ENCODE measurements around the gene KLHL10.
A peak's percentile ranks its signal among the peaks of the same experiment; 100 is the strongest.
"Not testable (repeated sequence)": the region's sequence is repeated elsewhere in the genome, so short reads cannot be mapped to it uniquely, and the experiment has no call there.

The KLHL10 gene

DNA sequence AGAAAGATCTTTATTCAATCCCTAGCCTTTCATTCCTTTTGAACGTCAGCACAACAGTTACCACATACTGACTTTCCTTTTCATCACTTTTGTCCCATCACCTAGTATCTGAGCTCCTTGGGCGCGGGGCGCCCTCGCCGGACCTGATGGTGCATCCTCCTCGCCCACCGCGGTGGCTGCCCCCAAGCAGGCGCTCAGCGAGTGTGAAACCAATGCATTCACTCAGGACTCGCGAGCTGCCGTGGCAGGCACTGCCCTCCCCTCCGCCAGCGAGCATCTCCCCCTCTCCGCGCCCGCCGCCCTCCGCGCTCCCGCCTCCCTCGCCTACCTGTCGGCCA, 26.8 kb downstream of the KLHL10 start:
- Mint-ChIP-seq H3K9me3 (no peaks in the 10 kb centered on the region), H3K27ac (no peak overlapping the region), H3K27me3 (no peaks in the 10 kb centered on the region), H3K36me3 (ENCODE audit: low read depth) (peaks cover 45% of the 10 kb centered on the region), H3K4me1 (ENCODE audit: low read depth) (peaks cover 56% of the 10 kb centered on the region), H3K4me3 (no peak overlapping the region)
- no peak for DNase-seq

DNA sequence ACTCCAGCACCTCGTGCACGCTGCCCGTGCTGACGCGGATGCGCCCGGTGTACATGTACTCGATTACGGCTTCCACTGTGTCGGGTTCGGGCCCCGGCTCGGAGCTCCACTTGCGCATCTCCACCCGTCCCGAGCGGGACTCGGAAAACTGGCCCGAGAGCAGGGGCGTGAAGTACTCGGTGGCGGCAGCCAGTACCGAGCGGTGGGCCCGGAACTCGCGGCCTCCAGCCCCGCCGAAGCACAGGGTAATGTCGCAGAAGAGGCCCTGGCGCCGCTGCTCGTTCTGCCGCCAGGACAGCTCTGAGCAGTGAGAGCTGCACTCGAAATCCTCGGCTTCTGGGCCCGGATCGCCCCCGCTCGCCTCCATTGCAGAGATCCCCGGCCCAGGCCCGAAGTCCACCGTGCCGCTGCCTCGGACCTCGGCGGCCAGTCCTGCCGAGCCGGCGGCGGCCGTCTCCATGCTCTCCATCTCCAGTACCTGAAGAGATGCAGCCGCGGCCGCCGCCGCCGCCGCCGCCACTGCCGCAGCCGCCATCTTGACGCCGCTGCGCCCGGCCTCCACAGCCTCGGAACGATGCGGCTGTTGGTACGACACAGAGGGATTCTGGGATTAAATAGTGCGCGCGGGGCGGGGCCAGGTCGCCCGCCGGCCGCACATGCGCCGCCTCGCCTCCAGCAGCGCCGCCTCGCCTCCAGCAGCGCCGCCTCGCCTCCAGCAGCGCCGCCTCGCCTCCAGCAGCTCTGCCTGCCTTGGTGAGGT, 27.4 kb downstream of the KLHL10 start, which contains the start of gene KLHL11:
KLHL11 (minus strand) TSS at position 588 of the 760 bp plus-strand sequence; CDS start at position 535, 53 bp downstream.
- Mint-ChIP-seq H3K36me3 (ENCODE audit: low read depth) (peaks cover 46% of the 10 kb centered on the region), H3K27ac (no peak within 1 kb of the TSS), H3K4me1 (ENCODE audit: low read depth) (peaks cover 57% of the 10 kb centered on the region), H3K27me3 (no peaks in the 10 kb centered on the region), H3K9me3 (no peaks in the 10 kb centered on the region), H3K4me3 (no peak within 1 kb of the TSS)
- DNase-seq, result peak; percentile 90

DNA sequence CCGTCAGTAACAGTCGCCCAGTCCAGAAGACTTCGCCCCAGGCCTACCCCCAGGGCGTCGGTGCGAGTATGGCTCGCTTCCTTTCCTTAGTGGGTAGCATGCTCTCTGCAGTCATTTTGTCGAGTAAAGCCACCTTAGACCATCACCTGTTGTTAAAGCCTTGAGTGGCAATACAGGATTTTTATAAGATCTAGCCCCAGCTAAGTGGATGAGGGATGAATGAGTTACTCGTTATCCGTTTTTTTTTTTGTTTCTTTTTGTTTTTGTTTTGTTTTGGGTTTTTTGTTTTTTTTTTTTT, 27.9 kb downstream of the KLHL10 start:
- Mint-ChIP-seq H3K9me3 (no peaks in the 10 kb centered on the region), H3K27ac (no peak overlapping the region), H3K36me3 (ENCODE audit: low read depth) (peaks cover 48% of the 10 kb centered on the region), H3K27me3 (no peaks in the 10 kb centered on the region), H3K4me3 (no peak overlapping the region), H3K4me1 (ENCODE audit: low read depth) (peaks cover 57% of the 10 kb centered on the region)
- no peak for DNase-seq

DNA sequence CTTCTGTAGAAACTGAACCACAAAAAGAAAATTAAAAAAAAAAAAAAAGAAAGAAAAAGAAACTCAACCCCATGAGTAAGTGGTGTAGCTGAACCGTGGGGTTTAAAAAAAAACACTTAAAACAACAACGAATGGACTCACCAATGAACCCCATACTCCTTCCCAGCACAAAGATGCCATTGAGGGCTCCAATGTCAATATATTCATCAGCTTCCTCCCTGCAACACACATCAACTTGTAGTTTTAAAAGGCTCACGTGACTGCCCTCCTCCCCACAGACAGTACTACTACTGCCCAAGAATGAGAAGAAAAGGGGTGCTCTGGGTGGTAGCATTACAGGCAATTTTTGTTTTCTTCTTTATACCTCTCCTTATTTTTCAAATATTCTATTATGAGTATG, 30.9 kb downstream of the KLHL10 start:
- Mint-ChIP-seq H3K27ac (peak overlapping the region; percentile 97), H3K4me3 (peak overlapping the region; percentile 63), H3K27me3 (no peaks in the 10 kb centered on the region), H3K4me1 (ENCODE audit: low read depth) (peaks cover 50% of the 10 kb centered on the region), H3K9me3 (no peaks in the 10 kb centered on the region), H3K36me3 (ENCODE audit: low read depth) (peaks cover 74% of the 10 kb centered on the region)
- DNase-seq, result no peak

DNA sequence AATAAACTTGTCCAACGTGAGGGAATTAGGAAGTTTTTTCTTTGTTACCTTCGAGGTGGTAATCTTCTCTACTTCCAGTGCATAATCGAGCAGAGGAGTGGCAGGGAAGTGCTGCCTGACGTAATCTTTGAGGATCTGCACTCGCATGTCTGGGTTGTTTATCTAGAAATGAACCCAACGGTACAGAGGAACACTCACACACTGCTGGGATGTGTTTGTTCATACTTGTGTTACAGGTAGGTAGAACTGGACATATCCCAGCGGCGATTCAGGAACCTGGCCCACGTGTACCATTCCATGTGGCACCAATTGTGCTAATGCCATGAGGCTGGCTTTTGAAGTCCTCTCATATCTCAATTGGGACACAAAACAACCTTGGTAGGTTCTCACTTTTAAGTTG, 31.8 kb downstream of the KLHL10 start:
- no peaks in the 10 kb centered on the region for H3K27me3 Mint-ChIP-seq
- peaks cover 50% of the 10 kb centered on the region for H3K4me1 Mint-ChIP-seq (ENCODE audit: low read depth)
- peak overlapping the region; percentile 63 for H3K4me3 Mint-ChIP-seq
- no peak for DNase-seq
- H3K36me3 Mint-ChIP-seq (ENCODE audit: low read depth), result peaks cover 82% of the 10 kb centered on the region
- H3K9me3 Mint-ChIP-seq, result no peaks in the 10 kb centered on the region
- peak overlapping the region; percentile 97 for H3K27ac Mint-ChIP-seq

DNA sequence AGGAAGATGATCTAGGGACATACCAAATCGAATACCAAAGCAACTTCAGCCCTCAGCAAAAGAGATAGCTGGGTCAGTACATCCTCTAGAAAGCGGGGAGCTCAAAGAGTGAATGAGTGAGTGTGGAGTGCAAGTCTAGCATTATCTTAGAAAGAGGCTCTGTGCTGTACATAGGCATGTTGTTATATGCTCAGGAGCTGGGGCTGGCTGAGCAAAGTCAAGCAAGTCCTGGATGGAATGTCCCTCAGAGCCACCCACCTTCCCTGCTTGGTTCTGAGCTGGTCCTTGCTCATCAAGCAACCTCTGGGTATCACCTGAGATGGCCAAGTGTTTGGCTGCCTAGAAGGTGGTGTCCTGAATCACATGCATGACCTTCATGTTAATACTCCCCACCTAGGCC, 32.5 kb downstream of the KLHL10 start:
- H3K4me3 Mint-ChIP-seq, result no peak overlapping the region

DNA sequence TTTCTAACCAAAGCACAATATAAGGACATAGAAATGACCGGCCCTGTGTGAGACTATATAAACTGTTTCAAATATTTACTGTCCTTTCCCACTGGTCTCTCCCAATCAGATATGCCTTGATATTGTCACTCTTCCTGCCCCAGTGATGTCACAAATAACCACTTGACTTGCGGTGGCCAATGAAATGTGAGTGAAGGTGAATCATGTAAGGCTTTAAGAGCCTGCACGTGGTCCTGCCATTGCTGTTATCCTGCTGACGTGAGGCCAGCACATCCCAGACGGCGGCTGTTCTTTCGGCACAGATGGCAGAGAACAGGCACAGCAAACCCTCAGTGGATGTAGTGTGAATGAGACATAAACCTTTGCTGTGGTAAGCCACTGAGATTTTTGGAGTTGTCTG, 33.0 kb downstream of the KLHL10 start:
- peaks cover 48% of the 10 kb centered on the region for H3K4me1 Mint-ChIP-seq (ENCODE audit: low read depth)
- DNase-seq, result no peak
- H3K27me3 Mint-ChIP-seq, result no peaks in the 10 kb centered on the region
- no peak overlapping the region for H3K4me3 Mint-ChIP-seq
- H3K27ac Mint-ChIP-seq, result peak overlapping the region; percentile 97
- H3K36me3 Mint-ChIP-seq (ENCODE audit: low read depth), result peaks cover 90% of the 10 kb centered on the region
- no peaks in the 10 kb centered on the region for H3K9me3 Mint-ChIP-seq

More for the DNA sequence above, 32.5 kb downstream of the KLHL10 start:
- H3K4me1 Mint-ChIP-seq (ENCODE audit: low read depth), result peaks cover 50% of the 10 kb centered on the region
- peak overlapping the region; percentile 97 for H3K27ac Mint-ChIP-seq
- peaks cover 89% of the 10 kb centered on the region for H3K36me3 Mint-ChIP-seq (ENCODE audit: low read depth)
- no peaks in the 10 kb centered on the region for H3K9me3 Mint-ChIP-seq
- DNase-seq, result no peak
- no peaks in the 10 kb centered on the region for H3K27me3 Mint-ChIP-seq

DNA sequence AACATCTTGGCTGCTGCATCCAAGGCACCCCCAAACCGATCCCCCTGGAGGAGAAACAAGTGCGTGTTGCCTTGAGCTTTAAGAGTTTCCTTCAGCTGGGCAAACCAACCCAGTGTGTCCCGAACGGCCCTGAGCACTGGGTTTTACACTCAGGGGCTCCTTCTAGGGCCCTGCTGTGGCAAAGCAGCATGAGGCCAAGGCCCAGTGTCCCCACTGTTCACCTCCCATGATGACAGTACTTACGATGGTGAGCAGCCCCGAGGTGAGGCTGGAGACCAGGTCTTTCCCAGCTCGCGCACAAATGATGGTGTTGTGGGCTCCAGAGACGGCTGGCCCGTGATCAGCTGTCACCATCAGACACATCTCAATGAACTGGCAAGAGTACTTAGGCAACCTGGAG, 34.2 kb downstream of the KLHL10 start:
- peaks cover 94% of the 10 kb centered on the region for H3K36me3 Mint-ChIP-seq (ENCODE audit: low read depth)
- no peak for DNase-seq
- peak overlapping the region; percentile 68 for H3K27ac Mint-ChIP-seq
- H3K9me3 Mint-ChIP-seq, result no peaks in the 10 kb centered on the region
- peaks cover 43% of the 10 kb centered on the region for H3K4me1 Mint-ChIP-seq (ENCODE audit: low read depth)
- no peak overlapping the region for H3K4me3 Mint-ChIP-seq
- no peaks in the 10 kb centered on the region for H3K27me3 Mint-ChIP-seq

DNA sequence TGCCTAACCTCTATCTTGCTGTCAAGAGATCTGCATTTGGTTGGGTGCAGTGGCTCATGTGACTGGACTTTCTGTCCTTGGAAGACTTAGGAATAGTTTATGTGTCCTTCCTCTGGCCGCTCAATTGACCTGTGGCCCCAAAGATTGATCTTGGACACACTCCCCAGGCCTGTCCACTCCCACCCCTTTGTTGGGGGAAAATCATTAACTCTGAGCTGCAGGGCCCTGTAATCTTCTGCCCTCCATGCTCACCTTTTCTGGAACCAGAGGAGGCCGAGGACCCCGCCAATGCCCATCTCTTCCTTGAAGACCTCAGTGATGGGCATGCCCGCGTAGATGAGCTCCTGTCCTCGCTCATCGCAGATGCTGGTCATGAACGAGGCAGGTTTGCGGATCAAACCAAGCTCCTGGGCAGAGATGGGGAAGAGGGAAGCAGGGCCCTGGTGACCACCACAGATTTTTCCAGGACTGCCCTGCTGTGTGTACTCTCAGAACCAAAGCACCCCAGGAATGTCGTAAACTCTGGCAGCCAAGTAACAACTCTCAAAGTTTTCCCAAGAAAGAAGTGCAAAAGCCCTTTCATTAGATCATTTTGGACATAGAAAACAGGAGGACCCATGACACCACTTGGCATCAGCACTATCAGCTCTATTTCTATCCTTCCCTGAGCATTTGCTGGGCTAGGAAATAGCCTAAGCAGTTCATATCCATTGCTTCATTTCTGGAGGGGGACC, 36.1 kb downstream of the KLHL10 start:
- Mint-ChIP-seq H3K9me3 (no peaks in the 10 kb centered on the region), H3K27me3 (no peaks in the 10 kb centered on the region), H3K4me1 (ENCODE audit: low read depth) (peaks cover 25% of the 10 kb centered on the region), H3K4me3 (no peak overlapping the region), H3K36me3 (ENCODE audit: low read depth) (peaks cover 95% of the 10 kb centered on the region), H3K27ac (peak overlapping the region; percentile 29)
- DNase-seq, result no peak

DNA sequence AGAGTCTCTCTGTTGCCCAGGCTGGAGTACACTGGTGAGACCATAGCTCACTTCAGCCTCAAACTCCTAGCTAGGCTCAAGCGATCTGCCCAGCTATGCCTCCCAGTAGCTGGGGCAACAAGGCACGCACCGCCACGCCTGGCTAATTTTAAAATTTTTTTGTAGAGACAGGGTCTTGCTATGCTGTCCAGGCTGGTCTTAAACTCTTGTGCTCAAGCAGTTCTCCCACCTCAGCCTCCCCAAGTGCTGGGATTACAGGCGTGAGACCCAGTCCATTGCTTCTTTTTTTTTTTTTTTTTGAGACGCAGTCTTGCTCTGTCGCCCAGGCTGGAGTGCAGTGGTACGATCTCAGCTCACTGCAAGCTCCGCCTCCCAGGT, 36.7 kb downstream of the KLHL10 start:
- H3K9me3 Mint-ChIP-seq, DNase-seq, H3K27me3 Mint-ChIP-seq, H3K4me3 Mint-ChIP-seq: not testable (repeated sequence)
- H3K27ac Mint-ChIP-seq, result peak overlapping the region; percentile 29
- peaks cover 95% of the 10 kb centered on the region for H3K36me3 Mint-ChIP-seq (ENCODE audit: low read depth)
- H3K4me1 Mint-ChIP-seq (ENCODE audit: low read depth), result peaks cover 20% of the 10 kb centered on the region

DNA sequence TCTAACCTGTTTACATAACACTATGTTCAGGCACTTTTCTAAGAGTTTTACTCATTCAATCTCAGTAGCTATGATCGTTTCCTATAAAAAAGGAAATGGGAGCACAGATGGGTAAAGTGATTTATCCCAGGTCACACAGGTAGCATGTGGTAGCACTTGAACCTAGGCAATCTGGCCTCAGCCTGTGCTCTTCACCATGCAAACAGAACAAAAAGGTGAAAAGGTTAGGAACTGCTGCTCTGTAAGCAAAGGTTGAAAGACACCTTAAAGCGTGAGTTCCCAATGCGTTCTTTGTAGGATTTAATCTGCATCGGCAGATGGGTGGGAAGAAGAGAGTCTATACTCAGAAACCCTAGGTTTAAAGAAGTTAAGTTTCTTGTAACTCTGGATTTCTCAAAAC, 42.5 kb downstream of the KLHL10 start:
- H3K4me1 Mint-ChIP-seq (ENCODE audit: low read depth), result no peaks in the 10 kb centered on the region
- H3K27me3 Mint-ChIP-seq, result no peaks in the 10 kb centered on the region
- H3K36me3 Mint-ChIP-seq (ENCODE audit: low read depth), result peaks cover 89% of the 10 kb centered on the region
- no peaks in the 10 kb centered on the region for H3K9me3 Mint-ChIP-seq
- H3K4me3 Mint-ChIP-seq, result no peak overlapping the region
- no peak overlapping the region for H3K27ac Mint-ChIP-seq
- no peak for DNase-seq

DNA sequence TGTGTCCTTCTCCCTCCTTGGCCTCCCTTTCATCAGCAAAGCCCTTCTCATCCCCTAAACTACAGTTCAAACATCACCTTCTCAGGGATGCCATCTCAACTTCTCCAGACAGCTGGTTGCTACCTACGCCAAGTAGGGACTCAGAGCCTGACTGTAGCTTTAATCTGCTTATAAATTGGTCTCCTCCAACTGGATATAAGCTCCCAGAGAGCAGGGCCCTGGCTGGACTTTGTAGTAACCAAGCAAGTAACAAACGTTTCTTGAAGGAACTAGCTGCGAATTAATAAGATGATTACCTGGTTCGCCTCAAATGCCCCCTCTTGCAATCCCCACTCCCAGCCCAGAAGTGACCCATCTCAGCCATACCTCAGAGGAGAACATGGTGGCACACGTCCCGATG, 45.1 kb downstream of the KLHL10 start:
- Mint-ChIP-seq H3K9me3 (no peaks in the 10 kb centered on the region), H3K27me3 (no peaks in the 10 kb centered on the region), H3K27ac (peak overlapping the region; percentile 76), H3K4me3 (no peak overlapping the region), H3K36me3 (ENCODE audit: low read depth) (peaks cover 91% of the 10 kb centered on the region), H3K4me1 (ENCODE audit: low read depth) (no peaks in the 10 kb centered on the region)
- DNase-seq, result no peak

DNA sequence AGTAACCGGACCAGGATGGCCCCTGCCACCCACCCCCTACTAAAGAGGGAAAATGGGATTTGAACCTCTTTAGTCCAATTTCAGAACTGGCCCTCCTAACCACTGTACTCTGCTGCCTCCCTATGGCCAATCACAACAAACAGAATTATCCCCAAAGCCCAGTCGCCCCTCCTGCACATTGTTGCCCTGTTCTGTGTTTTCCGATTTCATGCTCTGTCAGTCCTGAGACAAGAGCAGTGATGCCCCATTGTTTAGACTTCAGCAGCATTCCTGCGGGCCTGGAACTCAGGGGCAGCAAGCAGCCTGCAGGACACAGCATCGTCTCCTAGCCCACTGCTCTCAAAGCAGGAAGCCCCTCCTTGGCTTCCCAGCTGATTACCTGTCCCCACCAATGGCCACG, 48.1 kb downstream of the KLHL10 start:
- H3K9me3 Mint-ChIP-seq, result no peaks in the 10 kb centered on the region
- H3K4me1 Mint-ChIP-seq (ENCODE audit: low read depth), result no peaks in the 10 kb centered on the region
- H3K4me3 Mint-ChIP-seq, result no peak overlapping the region
- H3K27me3 Mint-ChIP-seq, result no peaks in the 10 kb centered on the region
- no peak for DNase-seq
- H3K36me3 Mint-ChIP-seq (ENCODE audit: low read depth), result peaks cover 88% of the 10 kb centered on the region
- peak overlapping the region; percentile 24 for H3K27ac Mint-ChIP-seq

DNA sequence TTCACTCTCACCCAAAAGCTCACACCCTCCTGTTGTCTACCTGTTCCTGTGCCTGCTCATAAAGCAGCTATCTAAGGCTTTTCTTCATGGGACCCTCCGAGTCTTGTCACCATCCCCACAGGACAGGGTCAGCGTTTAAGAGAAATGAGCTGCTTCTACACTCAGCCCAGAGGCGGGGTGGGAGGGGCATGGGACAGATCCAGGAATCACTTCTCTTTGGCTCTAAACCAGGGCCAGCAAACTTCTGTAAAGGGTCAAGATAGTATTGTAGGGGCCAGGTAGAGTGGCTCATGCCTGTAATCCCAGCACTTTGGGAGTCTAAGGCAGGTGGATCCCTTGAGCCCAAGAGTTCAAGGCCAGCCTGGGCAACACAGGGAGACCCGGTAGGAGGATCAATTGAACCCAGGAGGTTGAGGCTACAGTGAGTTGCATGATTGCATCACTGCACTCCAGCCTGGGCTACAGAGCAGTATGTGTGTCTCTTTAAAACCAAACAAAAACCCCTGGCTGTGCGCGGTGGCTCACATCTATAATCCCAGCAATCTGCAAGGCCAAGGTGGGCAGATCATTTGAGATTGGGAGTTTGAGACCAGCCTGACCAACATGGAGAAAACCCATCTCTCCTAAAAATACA, 50.8 kb downstream of the KLHL10 start:
- no peak for DNase-seq
- H3K27ac Mint-ChIP-seq, result no peak overlapping the region
- H3K27me3 Mint-ChIP-seq, result no peaks in the 10 kb centered on the region
- no peak overlapping the region for H3K4me3 Mint-ChIP-seq
- H3K36me3 Mint-ChIP-seq (ENCODE audit: low read depth), result peaks cover 88% of the 10 kb centered on the region
- H3K4me1 Mint-ChIP-seq (ENCODE audit: low read depth), result no peaks in the 10 kb centered on the region
- no peaks in the 10 kb centered on the region for H3K9me3 Mint-ChIP-seq

All from activated T-cell treated with anti-CD3 and anti-CD28 coated beads, Interleukin-2, amount 50 U/mL, for 24 hours (primary cell).